GM20000 (cell line): ENCODE data around the gene ALG12.

Experiments used
- DNase-seq: peaks from one replicate; pipeline ENCODE4 v3.0.0; 2012; ENCODE audit warnings: low spot score
- TF ChIP-seq, protein P1 (sequence below): IDR thresholded peaks from 2 replicates; pipeline ENCODE4 v1.5.1; 2012; ENCODE audit warnings: mild to moderate bottlenecking, control low read depth; ENCODE audit errors: extremely low read depth, missing control alignments

ALG12 gene

DNA sequence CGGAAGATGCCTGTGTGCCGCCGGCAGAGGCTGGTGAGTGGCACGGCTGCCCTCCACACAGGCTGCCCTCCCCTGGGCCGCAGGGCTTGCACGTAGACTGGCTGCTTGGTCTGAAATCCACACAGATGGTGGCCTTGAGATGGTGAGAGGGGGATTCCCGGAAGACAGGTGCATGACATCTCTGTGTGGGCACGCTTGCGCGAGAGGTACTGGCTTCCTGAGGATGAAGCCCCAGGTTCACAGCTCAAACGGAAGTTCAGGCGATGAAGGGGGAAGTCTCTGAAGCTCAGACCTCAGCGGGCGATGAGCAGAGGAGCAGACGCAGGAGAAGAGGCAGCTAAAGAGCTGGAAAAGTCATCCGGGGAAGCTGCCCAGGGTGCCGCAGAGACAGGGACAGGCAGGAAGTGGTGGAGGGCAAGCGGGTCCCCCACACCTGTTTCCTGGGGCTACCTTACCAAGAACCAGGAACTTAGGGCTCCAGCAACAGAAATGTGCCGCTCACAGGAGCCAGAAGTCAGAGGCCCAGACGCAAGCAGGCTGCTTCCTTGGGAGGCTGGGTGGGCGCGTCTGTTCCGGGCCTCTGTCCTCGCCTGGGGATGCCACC lies 7.4 kb upstream of the ALG12 start:
- DNase-seq, result peak; percentile 77

DNA sequence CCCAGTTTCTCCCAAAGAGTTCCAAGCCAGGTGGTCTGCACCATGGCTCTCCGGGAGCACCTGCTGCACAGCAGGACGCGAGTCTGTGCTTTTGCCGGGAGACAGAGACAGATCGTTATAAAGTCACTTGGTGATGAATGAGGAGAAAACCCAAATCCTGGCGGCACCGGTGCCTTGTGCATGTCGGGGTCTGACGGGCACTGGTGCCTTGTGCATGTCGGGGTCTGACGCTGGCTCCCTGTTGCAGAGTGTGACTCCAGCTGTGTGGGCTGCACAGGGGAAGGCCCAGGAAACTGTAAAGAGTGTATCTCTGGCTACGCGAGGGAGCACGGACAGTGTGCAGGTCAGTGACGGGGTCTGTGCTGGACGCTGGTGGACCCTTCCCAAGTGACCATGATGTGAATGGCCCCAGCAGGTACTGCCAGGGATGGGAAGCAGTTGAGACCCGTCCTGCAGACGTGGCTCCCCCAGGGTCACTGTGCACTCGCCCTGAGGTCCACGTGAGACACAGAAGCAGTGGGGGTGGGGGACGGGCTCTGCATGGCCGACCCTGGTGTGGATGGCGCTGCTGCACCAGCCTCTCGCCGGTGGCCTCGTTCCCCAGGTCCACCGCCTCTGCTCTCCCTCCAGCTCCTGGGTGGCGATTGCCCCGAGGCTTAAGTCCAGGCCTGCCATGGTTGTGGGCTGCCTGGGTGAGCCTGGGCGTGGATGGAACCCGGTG lies 6.0 kb upstream of the ALG12 start:
- TF ChIP-seq, protein P1, sequence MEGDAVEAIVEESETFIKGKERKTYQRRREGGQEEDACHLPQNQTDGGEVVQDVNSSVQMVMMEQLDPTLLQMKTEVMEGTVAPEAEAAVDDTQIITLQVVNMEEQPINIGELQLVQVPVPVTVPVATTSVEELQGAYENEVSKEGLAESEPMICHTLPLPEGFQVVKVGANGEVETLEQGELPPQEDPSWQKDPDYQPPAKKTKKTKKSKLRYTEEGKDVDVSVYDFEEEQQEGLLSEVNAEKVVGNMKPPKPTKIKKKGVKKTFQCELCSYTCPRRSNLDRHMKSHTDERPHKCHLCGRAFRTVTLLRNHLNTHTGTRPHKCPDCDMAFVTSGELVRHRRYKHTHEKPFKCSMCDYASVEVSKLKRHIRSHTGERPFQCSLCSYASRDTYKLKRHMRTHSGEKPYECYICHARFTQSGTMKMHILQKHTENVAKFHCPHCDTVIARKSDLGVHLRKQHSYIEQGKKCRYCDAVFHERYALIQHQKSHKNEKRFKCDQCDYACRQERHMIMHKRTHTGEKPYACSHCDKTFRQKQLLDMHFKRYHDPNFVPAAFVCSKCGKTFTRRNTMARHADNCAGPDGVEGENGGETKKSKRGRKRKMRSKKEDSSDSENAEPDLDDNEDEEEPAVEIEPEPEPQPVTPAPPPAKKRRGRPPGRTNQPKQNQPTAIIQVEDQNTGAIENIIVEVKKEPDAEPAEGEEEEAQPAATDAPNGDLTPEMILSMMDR, result no peak

More for the DNA sequence above, 7.4 kb upstream of the ALG12 start:
- TF ChIP-seq, protein P1, result no peak

DNA sequence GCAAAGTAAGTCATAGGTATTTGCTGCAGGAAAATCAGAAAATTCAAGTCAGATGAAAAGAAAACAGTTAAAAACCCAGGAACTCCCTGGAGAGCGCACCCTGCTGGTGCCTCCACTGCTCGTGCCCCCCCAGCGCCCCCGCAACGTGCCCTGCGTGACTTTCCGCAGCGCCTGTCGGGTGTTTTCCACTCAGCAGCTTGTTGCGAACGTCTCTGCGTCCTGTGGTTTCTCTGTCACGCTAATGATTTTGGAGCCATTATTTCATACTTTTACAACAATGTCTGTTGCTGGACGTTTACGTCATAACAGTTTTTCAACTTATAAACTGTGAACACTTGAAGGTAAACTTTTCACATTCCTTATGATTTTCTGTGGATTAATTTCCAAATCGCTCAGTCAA lies 5.2 kb upstream of the ALG12 start:
- no peak for DNase-seq
- TF ChIP-seq, protein P1, result no peak

More for the DNA sequence above, 6.0 kb upstream of the ALG12 start:
- no peak for DNase-seq

DNA sequence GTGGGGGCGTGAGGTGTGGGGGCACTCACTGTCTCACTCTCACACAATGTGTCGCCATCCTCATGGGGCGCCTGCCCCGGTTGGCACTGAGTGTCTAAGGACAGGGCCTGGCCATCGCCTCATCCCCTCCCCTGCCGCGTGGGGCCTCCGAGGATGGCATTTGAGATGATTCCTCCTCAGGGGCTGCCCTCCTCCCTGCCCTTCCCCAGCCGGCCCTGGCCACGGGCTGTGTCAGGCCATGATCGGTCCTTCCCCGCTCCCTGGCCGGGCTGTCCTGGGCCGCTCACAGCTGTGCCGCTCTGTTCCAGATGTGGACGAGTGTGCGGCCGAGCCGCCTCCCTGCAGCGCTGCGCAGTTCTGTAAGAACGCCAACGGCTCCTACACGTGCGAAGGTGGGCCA lies 4.7 kb upstream of the ALG12 start:
- no peak for DNase-seq
- TF ChIP-seq, protein P1, result no peak

DNA sequence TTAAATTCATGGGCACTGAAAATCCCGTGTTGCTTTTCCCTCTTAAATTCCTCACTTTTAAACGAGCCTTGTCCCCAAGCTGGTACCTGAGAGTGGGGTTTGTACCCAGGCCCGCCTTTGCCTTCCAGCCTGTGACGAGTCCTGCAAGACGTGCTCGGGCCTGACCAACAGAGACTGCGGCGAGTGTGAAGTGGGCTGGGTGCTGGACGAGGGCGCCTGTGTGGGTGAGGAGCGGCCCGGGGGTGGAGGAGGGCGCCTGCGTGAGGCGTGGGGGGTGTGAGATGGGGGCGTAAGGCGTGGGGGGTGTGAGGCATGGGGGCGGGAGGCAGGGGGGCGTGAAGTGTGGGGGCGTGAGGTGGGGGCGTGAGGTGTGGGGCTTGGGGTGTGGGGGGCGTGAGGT lies 4.2 kb upstream of the ALG12 start:
- no peak for DNase-seq
- TF ChIP-seq, protein P1, result no peak

DNA sequence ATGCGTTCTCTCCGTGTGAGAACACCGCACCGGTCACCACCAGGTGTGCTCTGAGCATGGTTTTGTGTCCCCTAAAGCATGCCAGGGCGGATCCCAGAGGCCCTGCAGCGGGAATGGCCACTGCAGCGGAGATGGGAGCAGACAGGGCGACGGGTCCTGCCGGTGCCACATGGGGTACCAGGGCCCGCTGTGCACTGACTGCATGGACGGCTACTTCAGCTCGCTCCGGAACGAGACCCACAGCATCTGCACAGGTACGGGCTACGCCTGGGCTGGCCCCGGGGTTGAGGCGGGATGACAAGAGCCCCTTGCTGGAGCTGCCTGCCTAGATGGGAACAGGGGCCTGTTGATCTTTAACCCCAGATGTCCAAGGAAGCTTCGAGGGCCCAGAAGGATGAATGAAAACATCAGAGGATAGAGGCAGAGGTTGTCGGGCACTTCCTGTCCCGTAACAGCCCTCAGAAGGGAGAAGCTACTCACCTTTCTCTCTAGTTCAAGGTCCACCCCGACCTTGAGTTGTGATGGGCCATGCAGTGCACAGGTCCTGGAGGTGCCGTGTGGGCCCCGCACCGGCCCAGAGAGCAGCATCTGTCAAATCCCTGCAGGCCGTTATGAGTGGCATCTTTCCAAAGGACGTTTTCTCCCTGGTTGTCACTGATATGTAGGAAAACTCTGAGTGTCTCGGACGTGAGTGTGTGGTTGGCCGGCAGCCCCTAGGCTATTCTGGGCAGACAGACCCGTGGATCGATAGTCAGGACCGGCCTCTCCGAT lies 3.5 kb upstream of the ALG12 start:
- TF ChIP-seq, protein P1, result no peak
- no peak for DNase-seq

DNA sequence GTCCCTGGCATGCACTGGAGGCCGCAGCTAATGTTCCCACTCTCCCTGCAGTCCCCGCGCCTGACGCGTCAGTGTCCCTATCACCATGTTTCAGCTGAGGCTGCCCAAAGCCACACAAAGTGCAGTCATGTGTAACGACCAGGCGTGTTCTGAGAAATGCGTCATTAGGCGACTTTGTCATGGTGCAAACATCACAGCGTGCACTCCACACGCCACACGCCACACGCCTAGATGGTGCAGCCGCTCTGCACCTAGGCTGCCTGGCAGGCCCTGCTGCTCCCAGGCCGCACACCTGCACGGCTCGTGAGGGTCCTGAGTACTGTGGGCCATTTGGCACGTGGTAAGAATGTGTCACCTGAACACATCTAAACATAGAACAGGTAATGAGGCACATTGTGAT lies 2.6 kb upstream of the ALG12 start:
- DNase-seq, result no peak
- TF ChIP-seq, protein P1, result no peak
